ENCODE data around the gene HOXD10. TPM values are rescaled to one million over a fixed set of nuclear protein-coding genes. Genes with fewer than 3 reads are reported as not detected.

The HOXD10 gene
- total and polyA plus RNA-seq, 9 donors: 0.38 to 8.1 (median 1.1) TPM

GRCh38 chr2:176107731-176108181, 8.8 kb upstream of the HOXD10 start:
- peak overlapping the region; percentile 36 for H3K4me3 ChIP-seq
- H3K9me3 ChIP-seq: no peaks in the 10 kb centered on the region
- no peak overlapping the region for H3K27ac ChIP-seq
- no peaks in the 10 kb centered on the region for H3K36me3 ChIP-seq
- intact Hi-C loops (cut with DNase I): loop anchor here in 1 of 4 donors (10.0 kb wide), 1 partner anchor 1773 kb away; the partner anchor contains the start of gene SP9
- peaks cover 5% of the 10 kb centered on the region for H3K4me1 ChIP-seq (ENCODE audit: insufficient read depth)
- TF ChIP-seq POLR2A (IDR thresholded peaks at IDR 0.05) (no peak), EP300 (IDR thresholded peaks at IDR 0.05) (no peak)
- TF ChIP-seq, protein P1, sequence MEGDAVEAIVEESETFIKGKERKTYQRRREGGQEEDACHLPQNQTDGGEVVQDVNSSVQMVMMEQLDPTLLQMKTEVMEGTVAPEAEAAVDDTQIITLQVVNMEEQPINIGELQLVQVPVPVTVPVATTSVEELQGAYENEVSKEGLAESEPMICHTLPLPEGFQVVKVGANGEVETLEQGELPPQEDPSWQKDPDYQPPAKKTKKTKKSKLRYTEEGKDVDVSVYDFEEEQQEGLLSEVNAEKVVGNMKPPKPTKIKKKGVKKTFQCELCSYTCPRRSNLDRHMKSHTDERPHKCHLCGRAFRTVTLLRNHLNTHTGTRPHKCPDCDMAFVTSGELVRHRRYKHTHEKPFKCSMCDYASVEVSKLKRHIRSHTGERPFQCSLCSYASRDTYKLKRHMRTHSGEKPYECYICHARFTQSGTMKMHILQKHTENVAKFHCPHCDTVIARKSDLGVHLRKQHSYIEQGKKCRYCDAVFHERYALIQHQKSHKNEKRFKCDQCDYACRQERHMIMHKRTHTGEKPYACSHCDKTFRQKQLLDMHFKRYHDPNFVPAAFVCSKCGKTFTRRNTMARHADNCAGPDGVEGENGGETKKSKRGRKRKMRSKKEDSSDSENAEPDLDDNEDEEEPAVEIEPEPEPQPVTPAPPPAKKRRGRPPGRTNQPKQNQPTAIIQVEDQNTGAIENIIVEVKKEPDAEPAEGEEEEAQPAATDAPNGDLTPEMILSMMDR (IDR thresholded peaks at IDR 0.05): no peak
- 2% methylated on average over 43 to 59 of the region's 59 CpGs for WGBS, 3 donors
- peaks cover 6% of the 10 kb centered on the region for H3K27me3 ChIP-seq
- DNase-seq: peak in 1 of 5 donors; percentile 24

DNA sequence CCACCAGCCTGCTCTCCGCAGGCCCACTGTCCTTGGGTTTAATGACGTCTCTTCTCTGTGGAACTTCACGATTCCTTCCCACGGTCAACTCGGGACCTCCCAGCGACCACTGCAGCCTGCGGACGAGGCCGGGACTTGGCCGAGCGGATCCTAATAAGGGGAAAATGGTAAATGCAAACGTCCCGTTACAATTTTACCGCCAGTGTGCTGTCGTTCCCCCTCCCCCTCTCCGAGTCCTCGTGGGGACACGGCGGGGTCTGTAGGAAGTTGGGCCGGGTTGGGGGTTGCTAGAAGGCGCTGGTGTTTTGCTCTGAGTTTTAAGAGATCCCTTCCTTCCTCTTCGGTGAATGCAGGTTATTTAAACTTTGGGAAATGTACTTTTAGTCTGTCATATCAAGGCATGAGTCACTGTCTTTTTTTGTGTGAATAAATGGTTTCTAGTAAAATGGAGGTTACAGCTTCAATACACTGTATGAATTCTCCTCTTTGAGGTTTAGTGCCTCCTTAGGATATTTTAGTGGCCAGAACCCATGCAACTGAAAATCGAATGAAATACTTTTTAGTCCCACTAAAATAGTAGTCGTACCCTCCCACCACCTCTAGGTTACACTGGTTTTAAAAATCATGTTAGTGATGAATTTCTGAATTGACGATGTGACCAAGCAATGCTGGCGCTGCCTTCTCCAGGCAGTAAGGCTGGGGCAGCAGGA, 7.2 kb upstream of the HOXD10 start:
- Histone ChIP-seq H3K27ac (no peak overlapping the region), H3K9me3 (no peaks in the 10 kb centered on the region), H3K4me1 (ENCODE audit: insufficient read depth) (peaks cover 5% of the 10 kb centered on the region), H3K27me3 (peaks cover 6% of the 10 kb centered on the region), H3K36me3 (no peaks in the 10 kb centered on the region), H3K4me3 (peak overlapping the region; percentile 33)
- TF ChIP-seq, protein P1 (IDR thresholded peaks at IDR 0.05): no peak
- TF ChIP-seq POLR2A (IDR thresholded peaks at IDR 0.05) (no peak), EP300 (IDR thresholded peaks at IDR 0.05) (no peak)
- DNase-seq: peak in 1 of 5 donors; percentile 9
- WGBS, 3 donors: 31 to 45% (median 32%) methylated on average over 26 of the region's 26 CpGs
- intact Hi-C loops (cut with DNase I): loop anchor here in 1 of 4 donors (10.0 kb wide), 1 partner anchor 1775 kb away; the partner anchor contains the start of gene SP9

GRCh38 chr2:176109946-176110345, 6.6 kb upstream of the HOXD10 start:
- Histone ChIP-seq H3K9me3 (no peaks in the 10 kb centered on the region), H3K4me3 (peak overlapping the region; percentile 33), H3K27ac (no peak overlapping the region), H3K36me3 (no peaks in the 10 kb centered on the region), H3K4me1 (ENCODE audit: insufficient read depth) (peaks cover 5% of the 10 kb centered on the region), H3K27me3 (peaks cover 6% of the 10 kb centered on the region)
- intact Hi-C loops (cut with DNase I): loop anchor here in 1 of 4 donors (10.0 kb wide), 1 partner anchor 1775 kb away; the partner anchor contains the start of gene SP9
- TF ChIP-seq, protein P1 (IDR thresholded peaks at IDR 0.05): no peak
- no peak for TF ChIP-seq POLR2A (IDR thresholded peaks at IDR 0.05)
- TF ChIP-seq EP300 (IDR thresholded peaks at IDR 0.05): no peak
- DNase-seq: no peak
- 58 to 72% (median 63%) methylated on average over 4 of the region's 4 CpGs for WGBS, 3 donors

DNA sequence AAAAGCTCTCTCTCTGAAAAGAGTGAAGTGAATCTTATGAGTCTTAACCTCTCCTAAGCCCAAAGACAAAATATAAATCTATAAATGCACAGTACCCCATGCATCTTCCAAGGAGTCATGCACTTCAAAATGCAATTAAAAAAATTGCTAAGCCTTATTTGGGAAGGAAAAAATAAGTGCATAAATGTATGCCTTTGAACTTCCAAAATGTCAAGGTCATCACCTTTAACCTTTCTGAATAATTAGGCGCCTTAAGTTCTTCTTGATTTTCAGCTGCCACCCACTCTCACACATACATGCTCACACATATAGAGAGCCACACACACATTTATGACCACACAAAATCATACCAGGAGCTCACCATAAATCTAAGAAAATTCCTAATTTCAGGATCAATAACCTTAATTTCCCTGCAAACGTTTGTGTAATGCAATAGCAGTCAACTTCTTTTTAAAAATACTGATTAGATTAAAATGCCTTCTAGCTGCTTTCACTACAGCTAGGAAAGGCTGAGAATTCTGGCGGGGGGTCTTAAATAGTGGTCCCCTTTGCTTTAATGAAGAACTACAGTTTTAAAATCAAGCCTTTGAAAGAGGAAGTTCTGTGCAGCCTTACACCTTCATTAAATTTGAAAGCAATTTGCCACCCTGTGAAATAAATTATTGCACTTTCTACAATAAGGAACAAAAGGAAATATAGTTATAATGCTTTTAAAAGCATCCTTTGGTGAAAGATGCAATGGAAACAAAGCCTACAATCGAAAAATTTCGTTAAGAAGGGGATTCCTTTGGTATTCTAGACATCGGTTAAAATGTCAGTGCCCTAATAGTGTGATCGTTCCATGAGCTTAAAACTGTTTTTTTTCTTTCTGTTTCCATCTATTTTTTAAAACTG, 5.9 kb upstream of the HOXD10 start:
- peaks cover 6% of the 10 kb centered on the region for H3K27me3 ChIP-seq
- TF ChIP-seq EP300 (IDR thresholded peaks at IDR 0.05): no peak
- no peak for TF ChIP-seq POLR2A (IDR thresholded peaks at IDR 0.05)
- TF ChIP-seq, protein P1 (IDR thresholded peaks at IDR 0.05): no peak
- DNase-seq: no peak
- no peaks in the 10 kb centered on the region for H3K36me3 ChIP-seq
- WGBS, 3 donors: 38 to 42% (median 41%) methylated on average over 7 of the region's 7 CpGs
- H3K4me1 ChIP-seq (ENCODE audit: insufficient read depth): peaks cover 5% of the 10 kb centered on the region
- H3K9me3 ChIP-seq: no peaks in the 10 kb centered on the region
- no peak overlapping the region for H3K27ac ChIP-seq
- peak overlapping the region; percentile 33 for H3K4me3 ChIP-seq
- intact Hi-C loops (cut with DNase I): no loop called here

All from ovary (tissue), 9 donors.